Gastrocnemius medialis (tissue), 4 donors: ENCODE data around the gene LEMD2.

ENCODE experiments used
- POLR2A ChIP-seq, 2 donors: fragments of 450-650 bp; IDR thresholded peaks; one replicate each; pipeline ENCODE4 v1.6.1; 2017; ENCODE audit warnings: antibody characterized with exemption in 2 of 2, mild to moderate bottlenecking in 2 of 2, moderate library complexity in 2 of 2
- TF ChIP-seq, protein P1 (sequence below), 5 experiments: fragments of 450-650 bp in 3 of 5; fragments of 200-600 bp in 2 of 5; sonication (generic) in 2 of 5; IDR thresholded peaks in 4 of 5; conservative IDR thresholded peaks in 1 of 5; 1 replicate in 4 of 5; 2 replicates in 1 of 5; pipeline ENCODE4 v1.5.1; 2016 to 2019; ENCODE audit warnings: antibody characterized with exemption in 5 of 5, mild to moderate bottlenecking in 3 of 5, moderate library complexity in 3 of 5

DNA sequence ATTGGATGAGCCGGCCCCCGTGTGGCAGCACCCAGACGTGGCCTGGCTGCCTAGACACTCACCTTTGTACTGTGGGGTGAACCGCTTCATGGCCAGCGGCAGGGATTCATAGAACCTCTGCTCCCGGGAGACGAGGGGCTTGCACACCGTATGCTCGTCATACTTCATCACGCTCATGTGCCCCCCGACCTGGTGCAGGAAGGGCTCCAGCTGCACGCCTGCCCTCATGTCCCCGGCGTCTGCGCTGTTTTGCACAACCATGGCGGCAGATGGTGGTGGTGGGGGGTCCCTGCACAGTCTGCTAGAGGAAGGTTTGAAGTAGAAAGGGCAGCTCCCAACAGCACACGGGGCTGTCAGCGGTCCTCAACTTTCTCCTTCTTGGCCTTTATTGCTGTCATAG is 53.7 kb downstream of the LEMD2 start:
- TF ChIP-seq, protein P1, sequence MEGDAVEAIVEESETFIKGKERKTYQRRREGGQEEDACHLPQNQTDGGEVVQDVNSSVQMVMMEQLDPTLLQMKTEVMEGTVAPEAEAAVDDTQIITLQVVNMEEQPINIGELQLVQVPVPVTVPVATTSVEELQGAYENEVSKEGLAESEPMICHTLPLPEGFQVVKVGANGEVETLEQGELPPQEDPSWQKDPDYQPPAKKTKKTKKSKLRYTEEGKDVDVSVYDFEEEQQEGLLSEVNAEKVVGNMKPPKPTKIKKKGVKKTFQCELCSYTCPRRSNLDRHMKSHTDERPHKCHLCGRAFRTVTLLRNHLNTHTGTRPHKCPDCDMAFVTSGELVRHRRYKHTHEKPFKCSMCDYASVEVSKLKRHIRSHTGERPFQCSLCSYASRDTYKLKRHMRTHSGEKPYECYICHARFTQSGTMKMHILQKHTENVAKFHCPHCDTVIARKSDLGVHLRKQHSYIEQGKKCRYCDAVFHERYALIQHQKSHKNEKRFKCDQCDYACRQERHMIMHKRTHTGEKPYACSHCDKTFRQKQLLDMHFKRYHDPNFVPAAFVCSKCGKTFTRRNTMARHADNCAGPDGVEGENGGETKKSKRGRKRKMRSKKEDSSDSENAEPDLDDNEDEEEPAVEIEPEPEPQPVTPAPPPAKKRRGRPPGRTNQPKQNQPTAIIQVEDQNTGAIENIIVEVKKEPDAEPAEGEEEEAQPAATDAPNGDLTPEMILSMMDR (IDR thresholded peaks at IDR 0.05 in 4 of 5, conservative IDR thresholded peaks at IDR 0.05 in 1 of 5) = no peak
- no peak for TF ChIP-seq POLR2A (IDR thresholded peaks at IDR 0.05)
